Measurements from ENCODE around the gene FIG4. TPM values are rescaled to one million over a fixed set of nuclear protein-coding genes. Genes with fewer than 3 reads are reported as not detected.

Gene FIG4
- total and polyA plus RNA-seq, 2 of the 13 experiments (the other 11 are each of a cell fraction or from before 2014, with no cell fraction given) = 5.5 to 7.9 TPM

DNA sequence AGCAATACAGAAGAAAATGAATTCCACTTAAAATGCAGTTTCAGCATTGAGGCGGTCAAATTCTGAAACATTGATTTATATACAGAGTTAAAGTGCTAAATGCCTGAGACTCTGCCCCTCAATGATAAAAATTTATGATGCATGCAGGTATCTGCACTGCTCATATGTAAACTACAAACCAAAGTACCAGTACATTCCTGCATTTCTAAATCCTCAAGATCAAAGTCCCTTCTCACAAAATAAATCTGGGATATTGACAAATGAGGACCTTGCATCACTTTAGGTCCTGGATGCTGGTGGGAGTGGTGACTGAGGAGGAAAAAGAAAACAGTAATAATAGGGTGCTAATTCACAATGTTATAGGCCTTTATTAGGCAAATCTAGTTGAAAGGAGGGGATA, 101.9 kb downstream of the FIG4 start:
- ATAC-seq (peak; percentile 41), DNase-seq (ENCODE audit: low spot score) (peak; percentile 50), FAIRE-seq (no peak)
- Histone ChIP-seq H3K4me1 (ENCODE audit: insufficient read depth, low read length) (peaks cover 12% of the 10 kb centered on the region; the same call in 1 of the 2 replicates), H3K4me3 (replicated peaks in 1 of 3; ENCODE audit: insufficient read depth in 1 of 3, low read depth in 2 of 3, low read length in 3 of 3) (no peak overlapping the region), H3K79me2 (ENCODE audit: insufficient read depth, low read length) (no peaks in the 10 kb centered on the region), H4K20me1 (ENCODE audit: insufficient read depth, low read length) (no peaks in the 10 kb centered on the region), H3K9ac (ENCODE audit: insufficient read depth, low read depth, low read length) (no peak overlapping the region), H3K27ac (ENCODE audit: extremely low read length, insufficient read depth, low read length) (no peak overlapping the region), H3K4me2 (ENCODE audit: low read depth, low read length) (no peak overlapping the region), H3K36me3 (replicated peaks in 1 of 2; ENCODE audit: control insufficient read depth in 1 of 2, insufficient read depth in 2 of 2, low read length in 2 of 2) (no peaks in the 10 kb centered on the region; a peak in 1 of 5 replicates), H2AFZ (ENCODE audit: low read length) (no peak overlapping the region), H3K27me3 (ENCODE audit: control insufficient read depth in 1 of 2, insufficient read depth in 2 of 2, low read length in 2 of 2) (no peaks in the 10 kb centered on the region), H3K9me3 (ENCODE audit: low read length) (no peaks in the 10 kb centered on the region)
- whole genome bisulfite sequencing (ENCODE audit: low lambda C conversion rate) = 96% methylated on average over 1 of the region's 1 CpG
- intact Hi-C loops (cut with micrococcal nuclease; ENCODE audit: unreplicated experiment) (no loop called here), in situ Hi-C loops (cut with HindIII; ENCODE audit: extremely low pct_ligation_motif_present, low pct_unique_long_range_greater_than_20kb) (no loop called here)
- ChIA-PET POLR2A (no interaction called here), CTCF (ENCODE audit: low intra/inter-chr PET ratio, low total read pairs) (no interaction called here)
- no TSS peak for BruUV-seq (replicated peaks)
- TF ChIP-seq HHEX (CRISPR knock-in tag; IDR thresholded peaks at IDR 0.05) = no peak
- TF ChIP-seq HNF4A (CRISPR knock-in tag; IDR thresholded peaks at IDR 0.05) = peak; percentile 65
- no peak for TF ChIP-seq ZNF83 (CRISPR knock-in tag; IDR thresholded peaks at IDR 0.05; ENCODE audit: borderline replicate concordance)
- TF ChIP-seq SUZ12 (IDR thresholded peaks at IDR 0.05; ENCODE audit: low read depth, low read length) = no peak
- peak; percentile 83 for TF ChIP-seq LCORL (IDR thresholded peaks at IDR 0.05)
- TF ChIP-seq LCORL (CRISPR knock-in tag; IDR thresholded peaks at IDR 0.05) = 0 out of 2 replicates have a peak, but pooled peaks have one; percentile 32
- TF ChIP-seq, protein P1, sequence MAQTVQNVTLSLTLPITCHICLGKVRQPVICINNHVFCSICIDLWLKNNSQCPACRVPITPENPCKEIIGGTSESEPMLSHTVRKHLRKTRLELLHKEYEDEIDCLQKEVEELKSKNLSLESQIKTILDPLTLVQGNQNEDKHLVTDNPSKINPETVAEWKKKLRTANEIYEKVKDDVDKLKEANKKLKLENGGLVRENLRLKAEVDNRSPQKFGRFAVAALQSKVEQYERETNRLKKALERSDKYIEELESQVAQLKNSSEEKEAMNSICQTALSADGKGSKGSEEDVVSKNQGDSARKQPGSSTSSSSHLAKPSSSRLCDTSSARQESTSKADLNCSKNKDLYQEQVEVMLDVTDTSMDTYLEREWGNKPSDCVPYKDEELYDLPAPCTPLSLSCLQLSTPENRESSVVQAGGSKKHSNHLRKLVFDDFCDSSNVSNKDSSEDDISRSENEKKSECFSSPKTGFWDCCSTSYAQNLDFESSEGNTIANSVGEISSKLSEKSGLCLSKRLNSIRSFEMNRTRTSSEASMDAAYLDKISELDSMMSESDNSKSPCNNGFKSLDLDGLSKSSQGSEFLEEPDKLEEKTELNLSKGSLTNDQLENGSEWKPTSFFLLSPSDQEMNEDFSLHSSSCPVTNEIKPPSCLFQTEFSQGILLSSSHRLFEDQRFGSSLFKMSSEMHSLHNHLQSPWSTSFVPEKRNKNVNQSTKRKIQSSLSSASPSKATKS (CRISPR knock-in tag; IDR thresholded peaks at IDR 0.05) = no peak
- no peak for TF ChIP-seq MED8 (CRISPR knock-in tag; IDR thresholded peaks at IDR 0.05; ENCODE audit: insufficient replicate concordance)
- no peak for TF ChIP-seq ZNF546 (CRISPR knock-in tag; conservative IDR thresholded peaks at IDR 0.05)
- no peak for TF ChIP-seq ZNF441 (CRISPR knock-in tag; IDR thresholded peaks at IDR 0.05; ENCODE audit: borderline replicate concordance)
- no peak for TF ChIP-seq FOXA1 (IDR thresholded peaks at IDR 0.05)
- peak; percentile 26; the same call in 1 of the 2 replicates for TF ChIP-seq FOXA1 (CRISPR knock-in tag; IDR thresholded peaks at IDR 0.05)
- no peak for TF ChIP-seq ASH2L (IDR thresholded peaks at IDR 0.05; ENCODE audit: insufficient read length, low read depth, low read length)
- TF ChIP-seq ZMYM2 (CRISPR knock-in tag; IDR thresholded peaks at IDR 0.05) = no peak
- TF ChIP-seq ZNF383 (CRISPR knock-in tag; IDR thresholded peaks at IDR 0.05; ENCODE audit: borderline replicate concordance) = no peak
- TF ChIP-seq FOXA3 (CRISPR knock-in tag; IDR thresholded peaks at IDR 0.05) = 0 out of 2 replicates have a peak, but pooled peaks have one; percentile 32
- no peak for TF ChIP-seq ZNF136 (CRISPR knock-in tag; IDR thresholded peaks at IDR 0.05; ENCODE audit: low read depth)
- TF ChIP-seq CEBPG (CRISPR knock-in tag; IDR thresholded peaks at IDR 0.05) = peak; percentile 28; the same call in 1 of the 2 replicates
- TF ChIP-seq, protein P2, sequence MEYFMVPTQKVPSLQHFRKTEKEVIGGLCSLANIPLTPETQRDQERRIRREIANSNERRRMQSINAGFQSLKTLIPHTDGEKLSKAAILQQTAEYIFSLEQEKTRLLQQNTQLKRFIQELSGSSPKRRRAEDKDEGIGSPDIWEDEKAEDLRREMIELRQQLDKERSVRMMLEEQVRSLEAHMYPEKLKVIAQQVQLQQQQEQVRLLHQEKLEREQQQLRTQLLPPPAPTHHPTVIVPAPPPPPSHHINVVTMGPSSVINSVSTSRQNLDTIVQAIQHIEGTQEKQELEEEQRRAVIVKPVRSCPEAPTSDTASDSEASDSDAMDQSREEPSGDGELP (IDR thresholded peaks at IDR 0.05; ENCODE audit: borderline replicate concordance, low read depth) = no peak
- no peak for TF ChIP-seq AKAP8 (CRISPR knock-in tag; IDR thresholded peaks at IDR 0.05)
- peak; percentile 23; the same call in 1 of the 2 replicates for TF ChIP-seq CEBPB (IDR thresholded peaks at IDR 0.05; ENCODE audit: borderline replicate concordance, low read depth, low read length)
- TF ChIP-seq GFI1 (CRISPR knock-in tag; IDR thresholded peaks at IDR 0.05; ENCODE audit: borderline replicate concordance) = peak; percentile 80

All from HepG2 (cell line).